Adipocyte (in vitro differentiated cells): ENCODE measurements around the gene PDE8B.
A peak's percentile ranks its signal among the peaks of the same experiment; 100 is the strongest.

ENCODE experiments used
- DNase-seq: peaks from one replicate; pipeline ENCODE4 v3.0.0-alpha.2; 2015; ENCODE audit warnings: low read depth
- H3K27me3 ChIP-seq: replicated peaks from 2 replicates; pipeline ENCODE4 v1.7.0; 2013; ENCODE audit warnings: mild to moderate bottlenecking, low read length, moderate library complexity; ENCODE audit not compliant: control insufficient read depth, insufficient read depth
- H3K36me3 ChIP-seq: 2 replicates; pipeline ENCODE4 v1.7.0; 2013; ENCODE audit warnings: low read length, mild to moderate bottlenecking, moderate library complexity; ENCODE audit not compliant: control insufficient read depth, insufficient read depth, severe bottlenecking
- H3K4me1 ChIP-seq: 2 replicates; pipeline ENCODE4 v1.7.0; 2013; ENCODE audit warnings: mild to moderate bottlenecking, low read length, moderate library complexity; ENCODE audit not compliant: control insufficient read depth, insufficient read depth
- H3K4me3 ChIP-seq: 2 replicates; pipeline ENCODE4 v1.7.0; 2013; ENCODE audit warnings: mild to moderate bottlenecking, low read length, moderate library complexity
- H3K9ac ChIP-seq: 2 replicates; pipeline ENCODE4 v1.7.0; 2013; ENCODE audit warnings: mild to moderate bottlenecking, low read length, moderate library complexity
- H3K9me3 ChIP-seq: 2 replicates; pipeline ENCODE4 v1.7.0; 2013; ENCODE audit warnings: mild to moderate bottlenecking, low read length, moderate library complexity; ENCODE audit not compliant: control insufficient read depth

The PDE8B gene

DNA sequence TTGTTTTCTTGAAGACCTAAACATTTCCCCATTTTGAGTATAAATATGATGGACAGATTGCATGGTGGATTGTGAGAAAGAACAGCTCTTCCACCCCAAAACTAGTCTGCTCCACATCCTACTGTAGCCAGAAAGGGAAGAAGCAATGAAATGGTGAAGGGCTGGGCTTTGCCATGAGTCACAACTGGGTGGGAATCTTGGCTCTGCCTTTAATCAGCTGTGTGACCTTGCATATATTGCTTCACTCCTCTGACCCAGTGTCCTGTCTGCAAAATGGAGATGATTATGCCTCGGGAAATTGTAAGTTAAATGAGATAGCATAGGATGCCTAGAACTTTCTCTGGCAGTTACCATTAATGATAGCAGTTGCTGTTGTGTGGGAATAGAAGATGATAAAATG is 101.9 kb downstream of the PDE8B start:
- peak; percentile 42 for DNase-seq
- no peaks in the 10 kb centered on the region for H3K9me3 ChIP-seq
- H3K27me3 ChIP-seq = no peaks in the 10 kb centered on the region
- no peak overlapping the region for H3K9ac ChIP-seq
- peaks cover 2% of the 10 kb centered on the region for H3K36me3 ChIP-seq
- H3K4me1 ChIP-seq = peaks cover 16% of the 10 kb centered on the region
- no peak overlapping the region for H3K4me3 ChIP-seq

DNA sequence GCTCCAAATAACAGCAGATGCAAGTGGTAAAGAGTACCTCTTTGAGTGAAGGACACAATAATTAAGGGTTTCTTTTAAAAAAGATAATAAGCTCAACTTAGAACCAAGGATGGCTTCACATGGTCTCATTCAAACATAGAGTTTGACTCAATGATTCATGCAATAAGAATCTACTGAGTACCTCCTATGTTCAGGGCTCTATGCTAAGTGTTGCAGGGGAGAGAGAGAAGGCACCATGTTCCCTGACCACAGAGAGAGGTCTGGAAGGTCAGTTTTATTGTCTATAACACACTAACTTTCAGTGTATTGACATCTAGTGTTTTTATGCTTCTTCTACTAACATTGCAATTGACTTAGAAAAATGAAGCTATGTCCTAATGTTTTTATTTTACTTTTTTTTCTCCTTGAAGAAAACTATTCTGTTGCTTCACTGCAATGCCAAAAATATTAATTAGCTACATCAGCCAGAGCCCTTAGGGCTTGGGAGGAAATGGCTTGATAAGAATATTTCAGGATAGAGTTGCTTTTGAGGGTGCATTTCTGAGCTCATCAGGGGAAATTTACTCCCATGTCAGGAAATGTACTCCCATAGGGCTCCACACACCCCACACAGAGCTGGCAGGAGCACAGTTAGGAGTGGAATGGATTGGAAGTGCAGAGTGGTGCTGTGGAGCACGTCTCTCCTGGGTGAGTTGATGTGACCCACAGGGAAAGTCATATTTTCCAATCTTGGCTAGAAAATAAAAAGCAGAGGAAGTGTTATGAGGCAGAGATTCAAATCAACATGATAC is 106.6 kb downstream of the PDE8B start:
- H3K27me3 ChIP-seq = no peaks in the 10 kb centered on the region
- no peaks in the 10 kb centered on the region for H3K36me3 ChIP-seq
- H3K9ac ChIP-seq = no peak overlapping the region
- no peak overlapping the region for H3K4me3 ChIP-seq
- H3K4me1 ChIP-seq = peaks cover 18% of the 10 kb centered on the region
- H3K9me3 ChIP-seq = no peaks in the 10 kb centered on the region
- peak; percentile 25 for DNase-seq

DNA sequence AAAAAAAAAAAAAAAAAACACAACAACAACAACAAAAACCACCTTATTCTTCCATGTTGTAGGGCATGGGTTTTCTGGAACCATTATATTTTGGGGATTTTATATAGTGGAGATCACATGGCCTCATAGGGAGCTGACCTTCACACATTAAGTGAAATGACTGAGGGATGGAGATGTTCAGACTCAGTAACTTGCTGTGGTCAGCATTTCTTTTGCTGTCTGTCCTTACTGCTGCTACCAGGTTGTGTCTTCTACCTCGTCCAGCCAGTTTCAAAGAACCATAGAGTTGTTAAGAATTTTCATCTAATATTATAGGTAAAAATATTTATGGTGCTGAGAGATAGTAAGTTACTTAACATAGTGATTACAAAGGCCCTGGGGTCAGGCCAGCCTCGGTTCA is 107.6 kb downstream of the PDE8B start:
- H3K9me3 ChIP-seq = no peaks in the 10 kb centered on the region
- DNase-seq = no peak
- H3K36me3 ChIP-seq = no peaks in the 10 kb centered on the region
- H3K9ac ChIP-seq = no peak overlapping the region
- peaks cover 11% of the 10 kb centered on the region for H3K4me1 ChIP-seq
- no peak overlapping the region for H3K4me3 ChIP-seq
- H3K27me3 ChIP-seq = no peaks in the 10 kb centered on the region

DNA sequence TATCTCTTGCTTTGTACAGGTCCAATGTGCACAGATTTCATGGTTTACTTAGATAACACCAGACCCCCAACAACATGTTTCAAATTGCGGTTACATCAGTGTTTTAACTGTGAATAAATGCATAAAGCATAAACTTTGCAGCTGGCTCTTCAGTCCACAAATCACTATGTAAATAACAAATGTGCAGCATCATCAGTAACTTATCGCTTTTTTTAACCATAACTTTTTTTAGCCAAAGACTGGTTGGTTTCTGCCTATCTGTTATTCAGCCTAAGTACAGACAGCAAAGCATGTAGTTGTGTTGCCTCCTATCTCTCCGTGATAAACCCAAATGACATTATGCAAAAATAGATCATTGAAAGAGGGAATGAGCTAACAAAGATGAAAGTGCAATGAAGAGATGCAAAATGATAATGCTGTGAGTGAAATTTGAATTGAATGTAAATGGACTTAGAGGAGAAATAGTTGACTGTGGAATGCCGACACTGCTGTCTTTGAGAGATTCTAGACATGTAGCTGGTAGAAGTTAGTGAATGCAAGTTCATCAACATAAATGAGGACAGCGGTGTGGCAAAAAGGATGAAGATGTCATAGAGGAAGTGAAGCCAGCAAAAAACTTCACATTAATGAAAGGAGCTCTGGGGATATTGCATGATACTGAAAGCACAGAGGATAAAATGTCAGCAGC is 108.8 kb downstream of the PDE8B start:
- no peaks in the 10 kb centered on the region for H3K9me3 ChIP-seq
- no peaks in the 10 kb centered on the region for H3K36me3 ChIP-seq
- H3K4me3 ChIP-seq = no peak overlapping the region
- no peak overlapping the region for H3K9ac ChIP-seq
- H3K4me1 ChIP-seq = peaks cover 11% of the 10 kb centered on the region
- no peaks in the 10 kb centered on the region for H3K27me3 ChIP-seq
- no peak for DNase-seq

DNA sequence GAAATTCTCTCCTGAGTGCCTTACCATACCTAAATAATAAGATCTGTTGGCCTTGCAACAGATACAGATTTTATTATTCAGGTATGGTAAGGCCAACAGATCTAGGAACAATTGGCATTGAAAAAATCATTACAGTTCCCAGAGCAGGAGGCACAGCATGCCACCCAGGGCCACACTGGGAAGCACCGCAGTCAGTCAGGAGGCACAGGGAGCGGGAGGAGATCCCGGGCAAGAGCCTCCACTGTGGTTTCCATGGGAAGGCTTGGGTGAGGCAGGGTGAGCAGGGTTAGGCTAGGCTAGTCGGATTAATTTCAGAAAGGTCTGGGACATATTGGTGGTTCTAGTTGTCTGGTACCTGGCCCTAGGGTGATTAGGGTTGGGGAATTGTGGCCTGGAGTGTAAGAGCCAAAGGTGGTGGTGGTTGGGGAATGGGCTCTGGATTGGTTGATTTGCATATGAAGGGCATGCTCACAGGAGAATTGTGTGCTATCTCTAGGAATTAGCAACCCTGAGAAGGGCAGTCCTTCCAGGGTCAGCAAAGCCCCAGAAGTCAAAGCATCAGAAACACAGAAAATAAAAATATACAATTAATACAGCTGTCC is 111.4 kb downstream of the PDE8B start:
- H3K9me3 ChIP-seq = no peaks in the 10 kb centered on the region
- no peak overlapping the region for H3K4me3 ChIP-seq
- DNase-seq = no peak
- H3K9ac ChIP-seq = no peak overlapping the region
- H3K4me1 ChIP-seq = peaks cover 7% of the 10 kb centered on the region
- no peaks in the 10 kb centered on the region for H3K27me3 ChIP-seq
- no peaks in the 10 kb centered on the region for H3K36me3 ChIP-seq

DNA sequence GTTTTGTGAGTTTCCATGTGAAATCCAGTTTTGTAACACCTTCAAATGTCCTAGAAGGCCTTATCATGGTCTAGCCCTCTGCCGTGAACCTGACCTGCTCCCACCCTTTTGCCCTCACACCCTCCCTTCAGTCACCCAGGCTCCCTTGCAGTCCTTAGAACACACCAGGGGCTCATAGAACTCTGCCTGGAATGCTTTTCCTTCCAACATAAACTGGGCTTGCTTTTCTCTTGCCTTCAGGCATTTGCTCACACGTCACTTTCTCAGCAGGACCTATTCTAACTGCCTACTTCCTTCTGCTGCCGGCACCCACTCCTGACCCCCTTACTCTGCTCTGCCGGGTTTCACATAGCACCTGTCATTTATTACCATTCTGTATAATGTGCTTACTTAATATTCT is 111.9 kb downstream of the PDE8B start:
- no peaks in the 10 kb centered on the region for H3K36me3 ChIP-seq
- no peaks in the 10 kb centered on the region for H3K9me3 ChIP-seq
- no peak overlapping the region for H3K4me3 ChIP-seq
- H3K27me3 ChIP-seq = no peaks in the 10 kb centered on the region
- no peak for DNase-seq
- H3K4me1 ChIP-seq = peaks cover 2% of the 10 kb centered on the region
- H3K9ac ChIP-seq = no peak overlapping the region

DNA sequence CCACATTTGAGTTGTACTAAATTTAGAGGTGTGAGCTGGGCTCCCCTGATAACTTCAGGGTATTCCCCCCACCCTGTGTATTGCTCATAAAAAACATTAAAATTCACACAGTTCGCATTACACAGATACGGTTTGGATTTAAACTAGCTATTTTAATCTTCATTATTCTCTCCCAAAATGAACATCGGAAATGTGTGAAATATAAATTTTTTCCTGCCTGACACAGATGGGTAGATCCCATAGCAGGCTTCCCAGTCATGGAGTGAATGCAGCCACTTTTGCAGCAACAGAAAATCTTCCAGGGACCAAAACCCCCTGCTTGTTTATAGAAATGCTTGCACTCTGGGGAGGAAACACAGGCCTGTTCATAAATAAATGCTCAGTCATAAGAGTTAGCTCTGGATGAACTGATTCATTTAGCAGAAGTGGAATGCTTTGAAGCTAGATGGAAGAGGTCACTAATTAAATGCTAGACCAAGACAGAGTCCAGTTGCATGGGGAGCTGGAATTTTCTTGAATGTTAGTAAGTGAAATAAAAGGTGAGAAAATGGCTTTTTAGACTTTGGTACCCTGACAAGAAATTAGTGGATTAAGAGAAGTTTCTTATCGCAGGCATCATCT is 115.6 kb downstream of the PDE8B start:
- H3K4me3 ChIP-seq = no peak overlapping the region
- H3K36me3 ChIP-seq = no peaks in the 10 kb centered on the region
- DNase-seq = no peak
- no peaks in the 10 kb centered on the region for H3K9me3 ChIP-seq
- H3K27me3 ChIP-seq = no peaks in the 10 kb centered on the region
- no peak overlapping the region for H3K9ac ChIP-seq
- H3K4me1 ChIP-seq = peaks cover 22% of the 10 kb centered on the region

DNA sequence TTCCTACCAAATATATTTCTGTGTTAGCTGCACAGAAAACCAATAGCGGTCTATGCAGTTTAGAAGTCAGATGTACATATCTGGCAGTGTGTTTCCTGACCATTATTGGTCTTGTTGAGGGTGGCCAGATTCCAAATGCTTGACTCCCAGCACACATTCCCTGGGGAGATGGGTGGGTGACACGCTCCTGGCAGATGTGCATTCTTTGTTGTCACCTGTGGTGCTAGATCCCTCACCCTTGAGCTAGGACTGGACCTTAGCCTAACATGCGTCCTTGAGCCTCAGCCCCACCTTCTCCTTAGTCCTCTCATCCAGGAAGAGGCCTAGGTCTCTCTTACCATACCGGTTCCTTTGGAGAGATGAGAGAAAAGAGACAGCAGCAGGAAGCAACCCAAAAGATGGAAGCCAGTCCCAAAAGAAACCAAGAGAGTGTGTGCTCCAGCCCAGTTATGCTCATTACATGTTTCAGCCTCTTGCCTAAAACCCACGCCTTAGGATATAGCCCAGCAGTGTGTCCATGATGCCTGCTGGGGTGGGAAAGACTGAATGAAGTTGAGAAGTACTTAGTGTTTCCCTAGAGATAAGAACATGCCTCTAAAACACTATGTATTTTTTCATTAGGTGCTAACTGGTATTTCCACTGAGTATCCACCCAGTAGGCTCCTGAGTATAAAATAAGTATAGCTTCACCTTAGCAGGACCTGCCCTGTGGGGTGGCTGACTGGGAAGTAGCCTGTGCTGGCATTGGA is 116.7 kb downstream of the PDE8B start:
- Histone ChIP-seq H3K36me3 (peaks cover 7% of the 10 kb centered on the region), H3K4me1 (peaks cover 22% of the 10 kb centered on the region), H3K9ac (no peak overlapping the region), H3K4me3 (no peak overlapping the region), H3K9me3 (no peaks in the 10 kb centered on the region), H3K27me3 (no peaks in the 10 kb centered on the region)
- DNase-seq = no peak

DNA sequence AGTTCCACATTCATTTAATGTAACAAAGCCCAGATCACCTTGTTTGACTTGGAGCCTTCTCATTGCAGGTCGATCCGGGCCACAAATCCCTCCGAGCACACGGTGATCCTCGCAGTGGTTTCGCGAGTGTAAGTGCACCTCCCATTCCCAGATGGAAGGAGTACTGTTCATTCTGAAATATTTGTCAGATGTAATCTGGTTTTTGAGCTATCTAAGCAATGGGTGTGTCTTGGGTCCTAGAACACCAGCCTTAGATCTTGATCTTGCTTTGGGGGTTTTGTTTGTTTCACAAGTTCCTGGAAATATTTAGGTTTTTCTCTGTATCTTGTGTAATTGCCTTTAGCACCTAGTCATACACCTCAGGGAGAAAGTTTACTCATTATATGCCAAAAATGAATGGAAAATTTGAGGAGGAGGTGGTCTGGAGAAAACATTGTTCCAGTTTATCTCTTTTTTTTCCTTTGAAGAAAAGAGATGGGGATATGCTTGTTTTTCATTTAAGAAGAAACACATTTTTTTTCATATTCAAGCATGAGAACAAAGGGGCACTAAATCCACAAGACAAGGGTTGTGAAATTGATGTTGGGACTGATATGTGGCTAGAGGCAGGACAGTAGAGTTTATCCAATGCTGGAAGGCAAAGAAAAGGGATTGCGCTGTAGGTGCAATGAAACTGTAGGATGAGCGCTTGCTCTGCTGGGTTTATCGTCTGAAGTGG is 118.6 kb downstream of the PDE8B start:
- H3K27me3 ChIP-seq = no peaks in the 10 kb centered on the region
- DNase-seq = no peak
- peaks cover 22% of the 10 kb centered on the region for H3K4me1 ChIP-seq
- H3K9me3 ChIP-seq = no peaks in the 10 kb centered on the region
- peaks cover 9% of the 10 kb centered on the region for H3K36me3 ChIP-seq
- no peak overlapping the region for H3K9ac ChIP-seq
- H3K4me3 ChIP-seq = no peak overlapping the region

DNA sequence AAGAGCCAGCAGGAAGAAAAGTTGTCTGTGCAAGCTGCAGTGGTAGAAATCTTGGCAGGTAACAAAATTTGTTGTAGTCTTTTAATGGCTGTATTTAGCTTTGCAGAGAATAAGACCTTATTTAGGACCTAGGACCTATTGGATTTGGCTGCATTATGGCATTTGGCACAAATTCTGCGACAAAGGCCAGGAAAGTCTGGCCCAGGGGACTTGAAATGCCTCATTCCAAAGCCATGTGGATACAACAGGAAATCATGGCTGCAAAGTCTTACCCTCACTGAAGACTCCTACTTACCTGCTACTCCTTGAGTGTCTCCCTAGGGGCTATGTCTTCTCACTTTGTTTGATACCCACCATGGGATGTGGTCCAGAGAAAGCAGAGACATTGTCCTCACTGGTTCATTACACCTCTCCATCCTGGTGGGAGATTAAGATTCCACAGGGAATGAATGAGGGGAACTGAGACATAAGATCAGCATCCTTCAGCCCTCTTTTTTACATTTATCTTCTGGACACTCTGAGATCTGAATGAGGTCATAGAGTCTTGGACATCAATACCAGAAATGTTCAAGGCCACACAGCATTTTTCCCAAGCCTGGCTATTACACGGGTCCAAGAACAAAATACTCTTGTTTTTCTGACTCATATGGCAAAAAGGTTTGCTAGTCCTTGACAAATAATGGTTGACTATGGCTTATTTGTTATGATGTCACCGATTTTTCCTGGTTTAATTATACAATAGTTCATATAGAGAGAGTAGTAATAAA is 119.4 kb downstream of the PDE8B start:
- peaks cover 9% of the 10 kb centered on the region for H3K36me3 ChIP-seq
- no peak overlapping the region for H3K4me3 ChIP-seq
- H3K27me3 ChIP-seq = no peaks in the 10 kb centered on the region
- no peak for DNase-seq
- peaks cover 22% of the 10 kb centered on the region for H3K4me1 ChIP-seq
- H3K9me3 ChIP-seq = no peaks in the 10 kb centered on the region
- no peak overlapping the region for H3K9ac ChIP-seq
